ENCODE measurements around the gene SKIL.
"Not testable (repeated sequence)": the region's sequence is repeated elsewhere in the genome, so short reads cannot be mapped to it uniquely, and the experiment has no call there.

The SKIL gene

DNA sequence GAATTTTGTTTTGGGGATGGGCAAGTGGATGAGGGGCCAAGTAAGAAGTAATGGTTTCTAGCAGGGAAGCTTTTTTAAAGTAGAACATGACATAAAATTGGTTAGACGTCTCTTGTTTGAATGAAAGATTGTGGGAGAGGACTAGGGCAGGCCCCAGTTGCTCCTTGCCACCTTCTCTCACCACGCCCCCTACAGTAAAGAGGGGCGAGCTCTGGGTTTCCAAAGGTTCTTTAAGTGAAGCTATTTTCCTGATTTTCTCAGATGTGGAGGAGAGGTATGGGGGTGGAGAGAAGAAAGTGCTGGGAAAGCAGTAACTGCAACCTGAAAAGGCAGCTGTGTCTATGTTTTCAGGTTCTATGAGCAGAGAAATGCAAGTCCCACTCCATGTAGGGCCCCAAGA is 32.6 kb upstream of the SKIL start:
- Histone ChIP-seq H3K27me3 (ENCODE audit: insufficient read depth, poor library complexity, severe bottlenecking) (no peaks in the 10 kb centered on the region), H3K4me3 (replicated peaks; ENCODE audit: insufficient read depth, low read length) (no peak overlapping the region)
- TF ChIP-seq, protein P1, sequence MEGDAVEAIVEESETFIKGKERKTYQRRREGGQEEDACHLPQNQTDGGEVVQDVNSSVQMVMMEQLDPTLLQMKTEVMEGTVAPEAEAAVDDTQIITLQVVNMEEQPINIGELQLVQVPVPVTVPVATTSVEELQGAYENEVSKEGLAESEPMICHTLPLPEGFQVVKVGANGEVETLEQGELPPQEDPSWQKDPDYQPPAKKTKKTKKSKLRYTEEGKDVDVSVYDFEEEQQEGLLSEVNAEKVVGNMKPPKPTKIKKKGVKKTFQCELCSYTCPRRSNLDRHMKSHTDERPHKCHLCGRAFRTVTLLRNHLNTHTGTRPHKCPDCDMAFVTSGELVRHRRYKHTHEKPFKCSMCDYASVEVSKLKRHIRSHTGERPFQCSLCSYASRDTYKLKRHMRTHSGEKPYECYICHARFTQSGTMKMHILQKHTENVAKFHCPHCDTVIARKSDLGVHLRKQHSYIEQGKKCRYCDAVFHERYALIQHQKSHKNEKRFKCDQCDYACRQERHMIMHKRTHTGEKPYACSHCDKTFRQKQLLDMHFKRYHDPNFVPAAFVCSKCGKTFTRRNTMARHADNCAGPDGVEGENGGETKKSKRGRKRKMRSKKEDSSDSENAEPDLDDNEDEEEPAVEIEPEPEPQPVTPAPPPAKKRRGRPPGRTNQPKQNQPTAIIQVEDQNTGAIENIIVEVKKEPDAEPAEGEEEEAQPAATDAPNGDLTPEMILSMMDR (IDR thresholded peaks at IDR 0.05; ENCODE audit: insufficient read depth, low read length): no peak
- TF ChIP-seq REST (IDR thresholded peaks at IDR 0.05; ENCODE audit: insufficient replicate concordance, low read depth): no peak
- no peak for TF ChIP-seq GABPA (IDR thresholded peaks at IDR 0.05; ENCODE audit: low read depth)
- TF ChIP-seq POLR2AphosphoS5 (IDR thresholded peaks at IDR 0.05; ENCODE audit: low read depth): no peak
- no peak for TF ChIP-seq SPI1 (IDR thresholded peaks at IDR 0.05; ENCODE audit: borderline replicate concordance, low read depth)

DNA sequence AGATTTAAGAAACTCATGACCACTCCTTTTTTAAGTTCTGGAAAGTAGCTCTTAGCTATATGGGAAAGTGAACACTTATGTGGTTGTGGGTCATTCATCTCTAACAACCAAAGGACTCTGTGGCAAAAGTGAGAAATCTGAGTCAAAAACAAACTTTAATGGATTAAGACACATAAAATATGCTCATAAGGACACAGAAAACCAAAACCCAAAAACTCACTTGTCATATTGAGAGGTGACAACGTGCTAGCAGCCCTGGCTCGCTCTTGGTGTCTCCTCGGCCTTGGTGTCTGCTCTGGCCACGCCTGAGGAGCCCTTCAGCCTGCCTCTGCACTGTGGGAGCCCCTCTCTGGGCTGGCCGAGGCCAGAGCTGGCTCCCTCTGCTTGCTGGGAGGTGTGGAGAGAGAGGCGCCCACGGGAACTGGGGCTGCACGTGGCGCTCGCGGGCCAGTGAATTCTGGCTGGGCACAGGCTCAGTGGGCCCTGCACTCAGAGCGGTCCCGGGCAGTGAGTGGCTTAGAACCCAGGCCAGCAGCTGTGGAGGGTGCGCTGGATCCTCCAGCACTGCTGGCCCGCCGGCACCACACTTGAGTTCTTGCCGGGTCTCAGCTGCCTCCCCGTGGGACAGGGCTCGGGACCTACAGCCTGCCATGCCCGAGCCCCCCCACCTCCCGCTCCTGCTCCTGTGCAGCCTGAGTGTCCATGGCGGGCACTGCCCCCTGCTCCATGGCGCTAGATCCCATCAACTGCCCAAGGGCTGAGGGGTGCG is 30.3 kb upstream of the SKIL start:
- DNase-seq (ENCODE audit: low read depth in 1 of 2, low spot score in 1 of 2): no peak
- no peak overlapping the region for H3K27ac ChIP-seq (replicated peaks)
- no peaks in the 10 kb centered on the region for H3K27me3 ChIP-seq (ENCODE audit: insufficient read depth, poor library complexity, severe bottlenecking)
- TF ChIP-seq SPI1 (IDR thresholded peaks at IDR 0.05; ENCODE audit: borderline replicate concordance, low read depth) (no peak), REST (IDR thresholded peaks at IDR 0.05; ENCODE audit: insufficient replicate concordance, low read depth) (no peak), GABPA (IDR thresholded peaks at IDR 0.05; ENCODE audit: low read depth) (no peak), POLR2AphosphoS5 (IDR thresholded peaks at IDR 0.05; ENCODE audit: low read depth) (no peak)
- TF ChIP-seq, protein P1 (IDR thresholded peaks at IDR 0.05; ENCODE audit: insufficient read depth, low read length): no peak
- no peak overlapping the region for H3K4me3 ChIP-seq (replicated peaks; ENCODE audit: insufficient read depth, low read length)

More for the DNA sequence above, 32.6 kb upstream of the SKIL start:
- DNase-seq (ENCODE audit: low read depth in 1 of 2, low spot score in 1 of 2): no peak
- no peak overlapping the region for H3K27ac ChIP-seq (replicated peaks)

DNA sequence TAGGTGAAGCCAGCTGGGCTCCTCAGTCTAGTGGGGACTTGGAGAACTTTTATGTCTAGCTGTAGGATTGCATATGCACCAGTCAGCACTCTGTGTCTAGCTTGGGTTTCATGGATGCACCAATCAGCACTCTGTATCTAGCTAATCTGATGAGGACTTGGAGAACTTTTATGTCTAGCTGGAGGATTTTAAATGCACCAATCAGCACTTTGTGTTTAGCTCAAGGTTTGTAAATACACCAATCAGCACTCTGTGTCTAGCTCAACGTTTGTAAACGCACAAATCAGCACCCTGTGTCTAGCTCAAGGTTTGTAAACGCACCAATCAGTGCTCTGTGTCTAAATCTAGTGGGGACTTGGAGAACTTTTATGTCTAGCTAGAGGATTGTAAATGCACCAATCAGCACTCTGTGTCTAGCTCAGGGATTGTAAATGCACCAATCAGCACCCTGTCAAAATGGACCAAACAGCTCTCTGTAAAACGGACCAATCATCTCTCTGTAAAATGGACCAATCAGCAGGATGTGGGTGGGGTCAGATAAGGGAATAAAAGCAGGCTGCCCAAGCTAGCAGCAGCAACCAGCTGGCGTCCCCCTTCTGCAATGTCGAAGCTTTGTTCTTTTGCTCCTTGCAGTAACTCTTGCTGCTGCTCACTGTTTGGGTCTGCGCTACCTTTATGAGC is 29.5 kb upstream of the SKIL start:
- H3K27me3 ChIP-seq (ENCODE audit: insufficient read depth, poor library complexity, severe bottlenecking); DNase-seq (ENCODE audit: low read depth in 1 of 2, low spot score in 1 of 2); H3K4me3 ChIP-seq (replicated peaks; ENCODE audit: insufficient read depth, low read length); H3K27ac ChIP-seq (replicated peaks): not testable (repeated sequence)

- no peaks in the 10 kb centered on the region for H3K27me3 ChIP-seq (ENCODE audit: insufficient read depth, poor library complexity, severe bottlenecking)
- TF ChIP-seq GABPA (IDR thresholded peaks at IDR 0.05; ENCODE audit: low read depth): no peak
- no peak for TF ChIP-seq REST (IDR thresholded peaks at IDR 0.05; ENCODE audit: insufficient replicate concordance, low read depth)
- TF ChIP-seq, protein P1 (IDR thresholded peaks at IDR 0.05; ENCODE audit: insufficient read depth, low read length): no peak
- no peak for TF ChIP-seq SPI1 (IDR thresholded peaks at IDR 0.05; ENCODE audit: borderline replicate concordance, low read depth)
- no peak for TF ChIP-seq POLR2AphosphoS5 (IDR thresholded peaks at IDR 0.05; ENCODE audit: low read depth)
- H3K4me3 ChIP-seq (replicated peaks; ENCODE audit: insufficient read depth, low read length): no peak overlapping the region
- H3K27ac ChIP-seq (replicated peaks): no peak overlapping the region
- DNase-seq (ENCODE audit: low read depth in 1 of 2, low spot score in 1 of 2): no peak
Observed at GRCh38 chr3:170330366-170330765, 27.1 kb upstream of the SKIL start.

Data from HL-60 (cell line).